HepG2 (cell line): Measurements from ENCODE around the gene RAB11FIP5. TPM values are rescaled to one million over a fixed set of nuclear protein-coding genes. Genes with fewer than 3 reads are reported as not detected.

Source experiments
- ATAC-seq: fragments of 200-7000 bp; cut with Tn5 transposase; 3 replicates; pipeline ENCODE4 v1.9.1; 2020; ENCODE audit warnings: mild to moderate bottlenecking, moderate library complexity
- BruUV-seq: library from RNA; stranded (reverse); fragments of 400-500 nt; replicated peaks from 2 replicates; lab custom pipeline; 2021; lab: Mats Ljungman, UMichigan
- CTCF ChIA-PET: fragments of 300-600 bp; formaldehyde crosslinking; extraction: SDS; loops from one replicate; lab custom pipeline; 2021; ENCODE audit warnings: low total read pairs, inconsistent platforms, low intra/inter-chr PET ratio; lab: Yijun Ruan, JAX
- POLR2A ChIA-PET: fragments of 350-600 bp; sonication (Branson Sonifier 250); formaldehyde crosslinking; loops from one replicate; lab custom pipeline; 2020; ENCODE audit warnings: antibody characterized with exemption, inconsistent platforms; lab: Yijun Ruan, JAX
- DNase-seq: peaks from one replicate; pipeline ENCODE4 v3.0.0-alpha.2; 2015; ENCODE audit warnings: low spot score
- FAIRE-seq: peaks from 3 replicates; lab custom pipeline; 2011; peaks lifted over from hg19 to GRCh38; lab: Jason Lieb, UNC
- H2AFZ ChIP-seq: one replicate; pipeline ENCODE4 v1.6.1; 2011; ENCODE audit warnings: low read length, inconsistent platforms
- H3K27ac ChIP-seq: fragments of 300-600 bp; 3 replicates; pipeline ENCODE4 v1.8.0; 2011; ENCODE audit warnings: mixed run types, mild to moderate bottlenecking, mixed read lengths, low read length, inconsistent platforms; ENCODE audit not compliant: insufficient read depth; ENCODE audit errors: extremely low read length
- H3K27me3 ChIP-seq, 2 experiments: fragments of 200-600 bp in 1 of 2; 2 replicates in 1 of 2; 3 replicates in 1 of 2; pipeline versions ENCODE4 v1.6.0 to v1.8.0; 2011; ENCODE audit warnings: low read length in 2 of 2, mild to moderate bottlenecking in 2 of 2, moderate library complexity in 2 of 2, inconsistent platforms in 1 of 2; ENCODE audit not compliant: insufficient read depth in 2 of 2, control insufficient read depth in 1 of 2
- H3K36me3 ChIP-seq, 2 experiments: fragments of 200-600 bp in 1 of 2; replicated peaks in 1 of 2; 2 replicates in 1 of 2; 3 replicates in 1 of 2; pipeline versions ENCODE4 v1.5.1 to v1.8.0; 2011; ENCODE audit warnings: low read length in 2 of 2, inconsistent platforms in 1 of 2; ENCODE audit not compliant: insufficient read depth in 2 of 2, control insufficient read depth in 1 of 2
- H3K4me1 ChIP-seq: 2 replicates; pipeline ENCODE4 v1.5.1; 2012; ENCODE audit warnings: low read length, inconsistent platforms; ENCODE audit not compliant: insufficient read depth
- H3K4me2 ChIP-seq: 2 replicates; pipeline ENCODE4 v1.6.0; 2011; ENCODE audit warnings: low read depth, low read length, inconsistent platforms
- H3K4me3 ChIP-seq, 3 experiments: fragments of 200-600 bp in 1 of 3; sonication (generic), shearing (Covaris generic) in 1 of 3; replicated peaks in 1 of 3; 2 replicates each; pipeline ENCODE4 v1.5.1; 2011 to 2016; ENCODE audit warnings: low read length in 3 of 3, inconsistent platforms in 2 of 3, low read depth in 2 of 3, mild to moderate bottlenecking in 2 of 3, control low read depth in 1 of 3, mixed read lengths in 1 of 3; ENCODE audit not compliant: insufficient read depth in 1 of 3
- H3K79me2 ChIP-seq: one replicate; pipeline ENCODE4 v1.6.1; 2011; ENCODE audit warnings: low read length, inconsistent platforms; ENCODE audit not compliant: insufficient read depth
- H3K9ac ChIP-seq: 2 replicates; pipeline ENCODE4 v1.6.0; 2011; ENCODE audit warnings: mild to moderate bottlenecking, low read depth, low read length, inconsistent platforms; ENCODE audit not compliant: insufficient read depth
- H3K9me3 ChIP-seq: 2 replicates; pipeline ENCODE4 v1.5.1; 2012; ENCODE audit warnings: mild to moderate bottlenecking, low read length
- H4K20me1 ChIP-seq: 2 replicates; pipeline ENCODE4 v1.6.0; 2011; ENCODE audit warnings: inconsistent platforms, mild to moderate bottlenecking, low read length, moderate library complexity; ENCODE audit not compliant: insufficient read depth
- CEBPB ChIP-seq: IDR thresholded peaks from 2 replicates; pipeline ENCODE4 v1.6.1; 2011; ENCODE audit warnings: low read depth, low read length, improper control_type of control experiment, borderline replicate concordance
- MYPOP ChIP-seq: sonication (generic); formaldehyde crosslinking; IDR thresholded peaks from 2 replicates; pipeline ENCODE4 v1.8.1; 2023; ENCODE audit warnings: mild to moderate bottlenecking, moderate library complexity, missing genetic modification reagents
- WGBS: methylation state at CpG from one replicate; pipeline ENCODE4 v1.1.6; 2017; ENCODE audit warnings: low lambda C conversion rate; 5-methylcytosine and 5-hydroxymethylcytosine counted together
- in situ Hi-C: cut with HindIII; loops from 2 replicates; pipeline ENCODE4 v1.10.0; 2017; ENCODE audit warnings: low pct_unique_long_range_greater_than_20kb; ENCODE audit not compliant: extremely low pct_ligation_motif_present
- intact Hi-C: fragments of 100-400 bp; cut with micrococcal nuclease; formaldehyde crosslinking; loops from one replicate; pipeline ENCODE4 v1.10.0; 2022; ENCODE audit not compliant: unreplicated experiment
- polyA plus RNA-seq, 8 experiments: library from polyadenylated mRNA; depleted of rRNA in 3 of 8; stranded (reverse) in 7 of 8; unstranded in 1 of 8; fragments of >200 nt; fragmentation: Illumina TruSeq in 4 of 8; extraction: Trizol in 4 of 8; gene quantifications; 2 replicates each; pipeline versions ENCODE4 v1.2.1 to v1.2.3, GENCODE V29; 2011 to 2016; ENCODE audit warnings: low read depth in 4 of 8, missing spikeins in 1 of 8, mixed read lengths in 1 of 8; ENCODE audit not compliant: insufficient read depth in 1 of 8
- total RNA-seq, 5 experiments: library from RNA; depleted of rRNA; stranded (reverse); fragments of >200 nt; fragmentation: Illumina TruSeq; extraction: Trizol; gene quantifications; 2 replicates each; pipeline ENCODE4 v1.2.3, GENCODE V29; 2016; ENCODE audit warnings: low read depth in 1 of 5
- TF ChIP-seq, protein P1 (sequence below): sonication (generic); formaldehyde crosslinking; IDR thresholded peaks from 2 replicates; pipeline ENCODE4 v1.4.0; 2020; ENCODE audit warnings: missing genetic modification reagents

The RAB11FIP5 gene
- total and polyA plus RNA-seq, 2 of the 13 experiments (the other 11 are each of a cell fraction or from before 2014, with no cell fraction given), result 9.4 to 22.9 TPM

- Histone ChIP-seq H3K9ac (0 out of 2 replicates have a peak overlapping the region, but pooled peaks have one; percentile 5), H3K4me2 (no peak overlapping the region)
- ChIA-PET CTCF (no interaction called here), POLR2A (interaction anchor here (0.7 to 6.3 kb wide), 7 partner anchors 9 to 1405 kb away, joined by 3 to 133 read pairs (median 3); partner anchors contain the start of gene SFXN5)
- no peak for TF ChIP-seq MYPOP (CRISPR knock-in tag)
- TF ChIP-seq, protein P1, sequence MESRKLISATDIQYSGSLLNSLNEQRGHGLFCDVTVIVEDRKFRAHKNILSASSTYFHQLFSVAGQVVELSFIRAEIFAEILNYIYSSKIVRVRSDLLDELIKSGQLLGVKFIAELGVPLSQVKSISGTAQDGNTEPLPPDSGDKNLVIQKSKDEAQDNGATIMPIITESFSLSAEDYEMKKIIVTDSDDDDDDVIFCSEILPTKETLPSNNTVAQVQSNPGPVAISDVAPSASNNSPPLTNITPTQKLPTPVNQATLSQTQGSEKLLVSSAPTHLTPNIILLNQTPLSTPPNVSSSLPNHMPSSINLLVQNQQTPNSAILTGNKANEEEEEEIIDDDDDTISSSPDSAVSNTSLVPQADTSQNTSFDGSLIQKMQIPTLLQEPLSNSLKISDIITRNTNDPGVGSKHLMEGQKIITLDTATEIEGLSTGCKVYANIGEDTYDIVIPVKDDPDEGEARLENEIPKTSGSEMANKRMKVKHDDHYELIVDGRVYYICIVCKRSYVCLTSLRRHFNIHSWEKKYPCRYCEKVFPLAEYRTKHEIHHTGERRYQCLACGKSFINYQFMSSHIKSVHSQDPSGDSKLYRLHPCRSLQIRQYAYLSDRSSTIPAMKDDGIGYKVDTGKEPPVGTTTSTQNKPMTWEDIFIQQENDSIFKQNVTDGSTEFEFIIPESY, result peak; percentile 92
- peak; percentile 52 for TF ChIP-seq CEBPB
- TF ChIP-seq, all 625 proteins: peak for 2
- Histone ChIP-seq H2AFZ (no peak overlapping the region), H3K4me1 (peaks cover 72% of the 10 kb centered on the region), H3K79me2 (peaks cover 5% of the 10 kb centered on the region), H3K4me3 (no peak overlapping the region), H4K20me1 (no peaks in the 10 kb centered on the region), H3K27me3 (no peaks in the 10 kb centered on the region), H3K9me3 (no peaks in the 10 kb centered on the region), H3K27ac (peak overlapping the region; percentile 97), H3K36me3 (peaks cover 0 to 16% of the 10 kb centered on the region in 2 experiments; a peak in 3 of 5 replicates)
- intact Hi-C loops (no loop called here), in situ Hi-C loops (no loop called here)
- ATAC-seq, result no peak
- FAIRE-seq, result no peak
- no TSS peak for BruUV-seq
- no peak for DNase-seq
- 92% methylated on average over 7 of the region's 7 CpGs for WGBS
Measured at GRCh38 chr2:73034661-73035375, 77.9 kb downstream of the RAB11FIP5 start.
